Gastrocnemius medialis (tissue), 4 donors: ENCODE measurements around the gene TAS2R16. TPM values are rescaled to one million over a fixed set of nuclear protein-coding genes. Genes with fewer than 3 reads are reported as not detected.
"Not testable (repeated sequence)": the region's sequence is repeated elsewhere in the genome, so short reads cannot be mapped to it uniquely, and the experiment has no call there.

Experiments
- ATAC-seq, 2 donors: fragments of 150-250 bp; one replicate each; pipeline ENCODE4 v1.9.1; 2016
- DNase-seq, 2 donors: peaks; one replicate each; pipeline ENCODE4 v3.0.0-alpha.2; 2019
- H3K27ac ChIP-seq, 4 donors: fragments of 200-600 bp; sonication (generic); 1 replicate in 1 of 4; 2 replicates in 3 of 4; pipeline ENCODE4 v1.5.1; 2016 to 2018; ENCODE audit warnings: mild to moderate bottlenecking in 2 of 4, moderate library complexity in 1 of 4
- H3K27me3 ChIP-seq, 3 donors: fragments of 200-600 bp; sonication (generic) in 2 of 3; 1 replicate in 1 of 3; 2 replicates in 2 of 3; pipeline versions ENCODE4 v1.5.1 to v1.6.0; 2016 to 2019; ENCODE audit warnings: mild to moderate bottlenecking in 1 of 3, moderate library complexity in 1 of 3
- H3K36me3 ChIP-seq, 2 donors: fragments of 200-600 bp; sonication (generic) in 1 of 2; one replicate each; pipeline ENCODE4 v1.5.1; 2017 to 2018
- H3K4me1 ChIP-seq, 2 donors: fragments of 200-600 bp; sonication (generic) in 1 of 2; one replicate each; pipeline ENCODE4 v1.5.1; 2016 to 2017; ENCODE audit warnings: mild to moderate bottlenecking in 2 of 2
- H3K4me3 ChIP-seq, 4 donors: fragments of 200-600 bp; sonication (generic) in 3 of 4; 1 replicate in 1 of 4; 2 replicates in 3 of 4; pipeline ENCODE4 v1.5.1; 2016 to 2019; ENCODE audit warnings: mild to moderate bottlenecking in 2 of 4
- H3K9me3 ChIP-seq, 3 donors: fragments of 200-600 bp; sonication (generic) in 2 of 3; 1 replicate in 1 of 3; 2 replicates in 2 of 3; pipeline ENCODE4 v1.5.1; 2016 to 2019
- CTCF ChIP-seq, 5 experiments: fragments of 450-650 bp in 3 of 5; fragments of 200-600 bp in 2 of 5; sonication (generic) in 2 of 5; IDR thresholded peaks in 4 of 5; conservative IDR thresholded peaks in 1 of 5; 1 replicate in 4 of 5; 2 replicates in 1 of 5; pipeline ENCODE4 v1.5.1; 2016 to 2019; ENCODE audit warnings: antibody characterized with exemption in 5 of 5, mild to moderate bottlenecking in 3 of 5, moderate library complexity in 3 of 5
- POLR2A ChIP-seq, 2 donors: fragments of 450-650 bp; IDR thresholded peaks; one replicate each; pipeline ENCODE4 v1.6.1; 2017; ENCODE audit warnings: antibody characterized with exemption in 2 of 2, mild to moderate bottlenecking in 2 of 2, moderate library complexity in 2 of 2
- in situ Hi-C, 4 donors: fragments of 200-750 bp; cut with MboI; loops; one replicate each; pipeline versions ENCODE4 v1.15.0 to v1.8.0; 2017; ENCODE audit warnings: low sequenced_read_pairs in 4 of 4
- intact Hi-C: fragments of 100-400 bp; cut with DNase I; formaldehyde crosslinking; loops from one replicate; pipeline ENCODE4 v1.15.1; 2023; ENCODE audit warnings: low total_unique reads
- total RNA-seq, 4 donors: library from RNA; depleted of rRNA; stranded (reverse); fragments of >200 nt; gene quantifications; one replicate each; pipeline versions ENCODE4 v1.1.0 to v1.2.3, GENCODE V29; 2016

Gene TAS2R16
- total RNA-seq, 4 donors from 2014 or later: not detected

DNA sequence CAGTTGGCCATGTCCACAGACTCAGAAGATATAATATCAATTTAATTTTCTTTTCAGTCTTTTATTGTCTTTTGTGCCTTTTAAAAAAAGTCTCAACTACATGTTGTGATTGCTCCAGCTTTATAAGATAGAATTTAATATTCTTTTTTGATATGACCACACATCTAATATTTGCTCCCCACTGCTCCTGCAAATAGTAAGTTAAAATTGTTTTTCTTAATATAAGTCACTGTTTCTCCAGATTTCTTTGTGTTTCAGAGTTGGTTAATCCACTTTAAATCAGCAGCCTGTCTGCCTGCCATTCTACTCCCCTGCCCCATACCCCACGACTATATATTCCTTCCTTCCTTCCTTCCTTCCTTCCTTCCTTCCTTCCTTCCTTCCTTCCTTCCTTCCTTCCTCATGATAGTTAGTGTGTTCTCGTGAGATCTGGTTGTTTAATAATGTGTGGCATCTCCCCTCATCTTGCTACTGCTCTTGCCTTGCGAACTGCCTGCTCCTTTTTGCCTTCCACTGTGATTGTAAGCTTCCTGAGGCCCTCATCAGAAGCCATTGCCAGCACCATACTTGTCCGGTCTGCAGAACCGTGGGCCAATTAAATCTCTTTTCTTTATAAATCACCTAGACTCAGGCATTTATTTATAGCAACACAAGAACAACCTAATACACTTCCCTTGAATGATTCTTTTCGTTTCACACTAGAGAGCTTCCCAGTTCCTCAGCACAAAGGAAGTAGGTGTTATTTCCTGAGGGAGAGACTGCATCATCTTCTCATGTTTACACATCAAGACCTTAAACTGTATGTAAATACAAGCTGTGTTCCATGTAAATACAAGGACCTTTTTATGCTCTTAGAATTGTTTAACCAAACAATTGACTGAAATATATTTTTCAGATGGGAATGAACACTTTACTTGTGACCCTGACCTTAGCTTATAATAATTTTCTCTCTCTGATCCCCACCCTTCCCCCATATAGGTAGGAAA is 24.5 kb downstream of the TAS2R16 start:
- TF ChIP-seq POLR2A (IDR thresholded peaks at IDR 0.05): no peak
- no peak for TF ChIP-seq CTCF (IDR thresholded peaks at IDR 0.05 in 4 of 5, conservative IDR thresholded peaks at IDR 0.05 in 1 of 5)
- Histone ChIP-seq H3K36me3 (no peaks in the 10 kb centered on the region), H3K27ac (no peak overlapping the region), H3K27me3 (no peaks in the 10 kb centered on the region), H3K9me3 (no peaks in the 10 kb centered on the region), H3K4me3 (no peak overlapping the region), H3K4me1 (no peaks in the 10 kb centered on the region)
- intact Hi-C loops: no loop called here
- in situ Hi-C loops: no loop called here
- ATAC-seq (no peak), DNase-seq (no peak)

DNA sequence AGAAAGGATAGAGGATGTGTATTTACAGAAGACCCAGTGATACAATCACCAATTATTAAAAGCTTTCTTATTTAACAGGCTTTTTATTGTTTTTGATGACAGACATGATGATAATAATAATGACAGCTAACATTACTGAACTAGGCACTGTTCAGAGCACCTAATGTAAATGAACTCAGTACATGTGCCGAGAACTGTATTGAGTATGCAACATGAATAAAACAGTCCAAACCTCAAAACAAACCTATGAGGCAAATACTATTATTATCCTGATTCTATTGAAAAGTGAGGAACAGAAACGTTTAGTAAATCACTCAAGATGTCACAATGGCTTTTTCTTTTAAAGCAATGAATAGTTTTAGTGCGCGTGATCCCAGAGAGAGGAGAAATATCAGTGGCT is 27.1 kb downstream of the TAS2R16 start:
- H3K4me3 ChIP-seq: no peak overlapping the region
- H3K27ac ChIP-seq: no peak overlapping the region
- DNase-seq (no peak), ATAC-seq (no peak)
- in situ Hi-C loops (no loop called here), intact Hi-C loops (no loop called here)
- H3K36me3 ChIP-seq: no peaks in the 10 kb centered on the region
- no peaks in the 10 kb centered on the region for H3K4me1 ChIP-seq
- H3K9me3 ChIP-seq: no peaks in the 10 kb centered on the region
- TF ChIP-seq CTCF (IDR thresholded peaks at IDR 0.05 in 4 of 5, conservative IDR thresholded peaks at IDR 0.05 in 1 of 5) (no peak), POLR2A (IDR thresholded peaks at IDR 0.05) (no peak)
- H3K27me3 ChIP-seq: no peaks in the 10 kb centered on the region

GRCh38 chr7:122965306-122965705 is 30.2 kb downstream of the TAS2R16 start:
- no peaks in the 10 kb centered on the region for H3K9me3 ChIP-seq
- H3K36me3 ChIP-seq: no peaks in the 10 kb centered on the region
- TF ChIP-seq POLR2A (IDR thresholded peaks at IDR 0.05) (no peak), CTCF (IDR thresholded peaks at IDR 0.05 in 4 of 5, conservative IDR thresholded peaks at IDR 0.05 in 1 of 5) (no peak)
- H3K4me1 ChIP-seq: no peaks in the 10 kb centered on the region
- H3K4me3 ChIP-seq: no peak overlapping the region
- ATAC-seq: no peak
- intact Hi-C loops: no loop called here
- H3K27ac ChIP-seq: no peak overlapping the region
- no peaks in the 10 kb centered on the region for H3K27me3 ChIP-seq
- no peak for DNase-seq
- in situ Hi-C loops: no loop called here

DNA sequence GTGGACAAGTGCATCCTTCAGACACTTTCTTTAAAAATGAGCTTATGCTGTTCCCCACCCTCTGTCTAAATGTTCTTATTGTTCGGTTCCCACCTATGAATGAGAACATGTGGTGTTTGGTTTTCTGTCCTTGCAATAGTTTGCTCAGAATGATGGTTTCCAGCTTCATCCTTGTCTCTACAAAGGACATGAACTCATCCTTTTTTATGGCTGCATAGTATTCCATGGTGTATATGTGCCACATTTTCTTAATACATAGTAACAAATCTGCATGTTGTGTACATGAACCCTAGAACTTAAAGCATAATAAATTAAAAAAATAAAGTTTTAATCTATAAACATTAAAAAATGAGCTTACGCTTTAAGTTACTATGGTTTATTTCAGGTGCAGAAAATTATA is 41.8 kb downstream of the TAS2R16 start:
- DNase-seq, in situ Hi-C loops, intact Hi-C loops, H3K36me3 ChIP-seq, H3K27me3 ChIP-seq, ATAC-seq, H3K4me1 ChIP-seq, H3K9me3 ChIP-seq, H3K4me3 ChIP-seq, H3K27ac ChIP-seq: not testable (repeated sequence)

- Histone ChIP-seq H3K4me3 (no peak overlapping the region), H3K9me3 (no peaks in the 10 kb centered on the region), H3K27me3 (no peaks in the 10 kb centered on the region), H3K4me1 (no peaks in the 10 kb centered on the region), H3K36me3 (no peaks in the 10 kb centered on the region), H3K27ac (no peak overlapping the region)
- no peak for DNase-seq
- ATAC-seq: no peak
- TF ChIP-seq CTCF (IDR thresholded peaks at IDR 0.05 in 4 of 5, conservative IDR thresholded peaks at IDR 0.05 in 1 of 5): no peak
- no peak for TF ChIP-seq POLR2A (IDR thresholded peaks at IDR 0.05)
- in situ Hi-C loops (no loop called here), intact Hi-C loops (no loop called here)
These were observed 44.5 kb downstream of the TAS2R16 start for GRCh38 chr7:122951006-122951405.
